Neural cell (in vitro differentiated cells): ENCODE measurements around the gene ZNF10. TPM values are rescaled to one million over a fixed set of nuclear protein-coding genes. Genes with fewer than 3 reads are reported as not detected.

ENCODE experiments used
- H2AFZ ChIP-seq: fragments of 200-600, 300-800 bp; sonication (generic), shearing (Covaris generic); 2 replicates; pipeline ENCODE4 v1.6.0; 2014; ENCODE audit warnings: low read depth, mild to moderate bottlenecking, antibody characterized with exemption, low read length, moderate library complexity
- H3F3A ChIP-seq: fragments of 200-600 bp; shearing (Covaris generic); 2 replicates; pipeline ENCODE4 v1.6.1; 2016; ENCODE audit warnings: mild to moderate bottlenecking, moderate library complexity, mixed read lengths, antibody characterized with exemption, low read length; ENCODE audit not compliant: insufficient read depth, poor library complexity, severe bottlenecking
- H3K27ac ChIP-seq: fragments of 200-600, 300-800 bp; sonication (generic), shearing (Covaris generic); 2 replicates; pipeline ENCODE4 v1.5.1; 2014; ENCODE audit warnings: mild to moderate bottlenecking, low read length, moderate library complexity
- H3K27me3 ChIP-seq: fragments of 300-800, 200-600 bp; sonication (generic), shearing (Covaris generic); 2 replicates; pipeline ENCODE4 v1.6.0; 2014; ENCODE audit warnings: mild to moderate bottlenecking, low read depth, low read length, moderate library complexity; ENCODE audit not compliant: insufficient read depth
- H3K36me3 ChIP-seq: fragments of 300-800, 200-600 bp; sonication (generic), shearing (Covaris generic); 2 replicates; pipeline ENCODE4 v1.5.1; 2014; ENCODE audit warnings: mild to moderate bottlenecking, antibody characterized with exemption, low read length, moderate library complexity; ENCODE audit not compliant: insufficient read depth
- H3K4me2 ChIP-seq: fragments of 300-800, 200-600 bp; sonication (generic), shearing (Covaris generic); 2 replicates; pipeline ENCODE4 v1.6.0; 2014; ENCODE audit warnings: mild to moderate bottlenecking, low read length
- H3K4me3 ChIP-seq: fragments of 300-800, 200-600 bp; sonication (generic), shearing (Covaris generic); 2 replicates; pipeline ENCODE4 v1.5.1; 2014; ENCODE audit warnings: mild to moderate bottlenecking, low read length, moderate library complexity
- H3K79me2 ChIP-seq: fragments of 200-600 bp; shearing (Covaris generic); replicated peaks from 2 replicates; pipeline ENCODE4 v1.6.0; 2014; ENCODE audit warnings: mild to moderate bottlenecking, low read length, moderate library complexity; ENCODE audit not compliant: insufficient read depth
- H3K9ac ChIP-seq: fragments of 300-800, 200-600 bp; sonication (generic), shearing (Covaris generic); 2 replicates; pipeline ENCODE4 v1.6.1; 2016; ENCODE audit warnings: mild to moderate bottlenecking, low read length, mixed read lengths
- H3K9me2 ChIP-seq: fragments of 200-600 bp; shearing (Covaris generic); 2 replicates; pipeline ENCODE4 v1.6.1; 2016; ENCODE audit warnings: mild to moderate bottlenecking, low read length, mixed read lengths; ENCODE audit not compliant: insufficient read depth
- H3K9me3 ChIP-seq: fragments of 200-600, 300-800 bp; sonication (generic), shearing (Covaris generic); 2 replicates; pipeline ENCODE4 v1.6.1; 2016; ENCODE audit warnings: mild to moderate bottlenecking, mixed run types, low read length, moderate library complexity, mixed read lengths
- H4K20me1 ChIP-seq: fragments of 200-600 bp; shearing (Covaris generic); 2 replicates; pipeline ENCODE4 v1.6.1; 2016; ENCODE audit warnings: mild to moderate bottlenecking, mixed run types; ENCODE audit not compliant: insufficient read depth
- CTCF ChIP-seq: fragments of 450-650 bp; IDR thresholded peaks from 2 replicates; pipeline ENCODE4 v1.5.1; 2014; ENCODE audit warnings: antibody characterized with exemption, mild to moderate bottlenecking, moderate library complexity; ENCODE audit not compliant: poor library complexity, severe bottlenecking
- EP300 ChIP-seq: fragments of 450-650 bp; conservative IDR thresholded peaks from 2 replicates; pipeline ENCODE4 v1.6.1; 2014; ENCODE audit warnings: antibody characterized with exemption, mild to moderate bottlenecking, moderate library complexity; ENCODE audit not compliant: poor library complexity, severe bottlenecking
- EZH2 ChIP-seq: fragments of 200-600, 300-800 bp; shearing (Covaris generic), sonication (generic); IDR thresholded peaks from 2 replicates; pipeline ENCODE4 v1.6.1; 2014; ENCODE audit warnings: antibody characterized with exemption, low read length, borderline replicate concordance, mild to moderate bottlenecking; ENCODE audit not compliant: insufficient read depth, poor library complexity, severe bottlenecking
- MXI1 ChIP-seq: fragments of 450-650 bp; conservative IDR thresholded peaks from 2 replicates; pipeline ENCODE4 v1.6.1; 2014; ENCODE audit warnings: antibody characterized with exemption, mild to moderate bottlenecking; ENCODE audit not compliant: poor library complexity, severe bottlenecking
- POLR2AphosphoS5 ChIP-seq: IDR thresholded peaks from 2 replicates; pipeline ENCODE4 v1.6.1; 2012
- RAD21 ChIP-seq: fragments of 450-650 bp; conservative IDR thresholded peaks from 2 replicates; pipeline ENCODE4 v1.6.1; 2014; ENCODE audit warnings: antibody characterized with exemption, mild to moderate bottlenecking, moderate library complexity
- REST ChIP-seq: IDR thresholded peaks from 2 replicates; pipeline ENCODE4 v1.6.1; 2012; ENCODE audit warnings: borderline replicate concordance
- SMC3 ChIP-seq: fragments of 450-650 bp; conservative IDR thresholded peaks from 2 replicates; pipeline ENCODE4 v1.6.1; 2014; ENCODE audit warnings: antibody characterized with exemption, mild to moderate bottlenecking, moderate library complexity; ENCODE audit not compliant: poor library complexity
- TAF1 ChIP-seq: IDR thresholded peaks from 2 replicates; pipeline ENCODE4 v1.6.1; 2012; ENCODE audit warnings: low read depth
- polyA plus RNA-seq: library from polyadenylated mRNA; depleted of rRNA; stranded (reverse); fragments of >200 nt; gene quantifications from 2 replicates; pipeline ENCODE4 v1.2.3, GENCODE V29; 2014

ZNF10 gene
- polyA plus RNA-seq, 1 donor from 2014 or later = 46.5 TPM

DNA sequence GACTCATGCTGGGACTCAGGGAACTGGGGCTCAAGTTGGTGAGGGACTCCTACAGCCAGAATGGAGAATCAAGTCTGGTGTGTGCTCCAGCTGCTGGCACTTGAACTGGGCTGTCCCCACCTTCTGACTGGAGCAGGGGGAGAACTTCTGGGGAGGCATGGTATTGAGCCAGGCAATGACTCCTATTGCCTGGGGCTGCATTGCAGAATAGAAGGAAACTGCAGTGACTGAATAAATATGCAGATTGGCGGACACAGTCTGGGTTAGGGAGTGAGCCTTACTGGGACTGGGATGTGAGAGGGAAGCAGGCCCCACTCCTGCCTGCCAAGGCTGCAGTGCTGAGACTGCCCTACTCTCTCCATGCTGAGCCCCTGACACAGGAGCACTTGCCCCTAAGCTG, 42.1 kb downstream of the ZNF10 start:
- Histone ChIP-seq H3K4me3 (no peak overlapping the region), H3K4me2 (no peak overlapping the region), H3K27me3 (no peaks in the 10 kb centered on the region), H3K79me2 (no peaks in the 10 kb centered on the region), H3K36me3 (no peaks in the 10 kb centered on the region), H4K20me1 (no peaks in the 10 kb centered on the region), H3K27ac (no peak overlapping the region), H3F3A (no peaks in the 10 kb centered on the region), H2AFZ (no peak overlapping the region), H3K9me2 (no peaks in the 10 kb centered on the region), H3K9me3 (peaks cover 20% of the 10 kb centered on the region), H3K9ac (no peak overlapping the region)
- TF ChIP-seq POLR2AphosphoS5 (no peak), EP300 (no peak), TAF1 (no peak), RAD21 (no peak), EZH2 (no peak), MXI1 (no peak), REST (no peak), SMC3 (no peak), CTCF (no peak)

DNA sequence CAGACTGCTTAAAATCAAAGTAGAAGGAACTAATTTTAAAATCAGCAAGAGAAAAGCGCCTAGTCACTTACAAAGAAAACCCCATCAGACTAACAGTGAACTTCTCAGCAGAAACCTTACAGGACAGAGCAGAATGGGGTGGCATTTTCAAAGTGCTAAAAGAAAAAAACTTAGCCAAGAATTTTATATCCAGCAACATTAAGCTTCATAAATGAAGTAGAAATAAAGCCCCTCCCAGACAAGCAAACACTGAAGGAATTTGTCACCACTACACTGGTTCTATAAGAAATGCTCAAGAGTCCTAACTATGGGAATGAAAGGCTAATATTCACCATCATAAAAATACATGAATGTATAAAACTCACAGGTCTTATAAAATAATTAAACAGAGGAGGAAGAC, 44.5 kb downstream of the ZNF10 start:
- no peak overlapping the region for H3K4me2 ChIP-seq
- no peak overlapping the region for H3K27ac ChIP-seq
- no peak overlapping the region for H3K9ac ChIP-seq
- no peak overlapping the region for H3K4me3 ChIP-seq
- no peaks in the 10 kb centered on the region for H3K36me3 ChIP-seq
- peaks cover 20% of the 10 kb centered on the region for H3K9me3 ChIP-seq
- no peaks in the 10 kb centered on the region for H3K9me2 ChIP-seq
- no peaks in the 10 kb centered on the region for H3F3A ChIP-seq
- H3K79me2 ChIP-seq = no peaks in the 10 kb centered on the region
- no peaks in the 10 kb centered on the region for H3K27me3 ChIP-seq
- H2AFZ ChIP-seq = no peak overlapping the region
- TF ChIP-seq POLR2AphosphoS5 (no peak), SMC3 (no peak), RAD21 (no peak), REST (no peak), EZH2 (no peak), MXI1 (no peak), EP300 (no peak), TAF1 (no peak)
- no peaks in the 10 kb centered on the region for H4K20me1 ChIP-seq
